GM12864 (cell line): ENCODE measurements around the gene DONSON.
A peak's percentile ranks its signal among the peaks of the same experiment; 100 is the strongest.

Experiments used
- DNase-seq: peaks from one replicate; pipeline ENCODE4 v3.0.0-alpha.2; 2011; ENCODE audit warnings: low read depth
- H3K4me3 ChIP-seq: 2 replicates; pipeline ENCODE4 v1.5.1; 2011; ENCODE audit warnings: mild to moderate bottlenecking, low read depth, low read length, control low read depth
- TF ChIP-seq, protein P1 (sequence below): IDR thresholded peaks from 2 replicates; pipeline ENCODE4 v1.5.1; 2011; ENCODE audit warnings: low read depth, mild to moderate bottlenecking, moderate library complexity, low read length, control low read depth, inconsistent platforms; ENCODE audit errors: missing control alignments

DONSON gene

DNA sequence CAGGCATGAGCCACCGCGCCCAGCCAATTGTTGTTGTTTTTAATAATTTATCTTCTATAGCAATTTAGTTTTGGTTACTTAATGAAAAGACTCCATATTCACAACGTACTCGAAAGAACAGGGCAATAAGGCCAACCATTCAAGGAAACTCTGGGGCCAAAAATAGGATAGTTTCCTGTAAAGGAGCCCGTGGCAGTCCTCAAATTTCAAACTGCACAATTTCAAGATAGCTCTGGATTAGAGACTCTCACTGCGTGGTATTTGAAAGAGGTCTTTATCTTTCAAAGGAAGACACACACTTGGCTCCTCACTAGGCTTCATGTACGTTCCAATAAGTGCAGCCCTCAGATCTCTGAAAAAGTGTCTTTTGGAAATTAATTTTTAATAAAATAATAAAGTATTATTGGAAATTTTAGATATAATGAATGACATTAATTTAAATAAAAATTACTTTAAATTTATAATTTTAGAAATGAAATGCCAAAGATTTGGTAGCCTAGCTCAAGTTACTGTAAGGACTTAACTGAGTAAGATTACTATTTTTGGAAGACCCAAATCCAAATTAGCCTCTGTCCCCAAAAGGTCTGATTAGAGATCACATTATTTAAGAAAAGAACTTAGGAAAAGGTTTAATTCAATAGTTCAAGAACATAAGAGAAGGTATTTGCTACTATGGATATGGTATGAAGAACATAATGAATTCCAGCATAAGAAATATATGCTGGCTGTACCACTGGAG is 22.7 kb upstream of the DONSON start:
- TF ChIP-seq, protein P1, sequence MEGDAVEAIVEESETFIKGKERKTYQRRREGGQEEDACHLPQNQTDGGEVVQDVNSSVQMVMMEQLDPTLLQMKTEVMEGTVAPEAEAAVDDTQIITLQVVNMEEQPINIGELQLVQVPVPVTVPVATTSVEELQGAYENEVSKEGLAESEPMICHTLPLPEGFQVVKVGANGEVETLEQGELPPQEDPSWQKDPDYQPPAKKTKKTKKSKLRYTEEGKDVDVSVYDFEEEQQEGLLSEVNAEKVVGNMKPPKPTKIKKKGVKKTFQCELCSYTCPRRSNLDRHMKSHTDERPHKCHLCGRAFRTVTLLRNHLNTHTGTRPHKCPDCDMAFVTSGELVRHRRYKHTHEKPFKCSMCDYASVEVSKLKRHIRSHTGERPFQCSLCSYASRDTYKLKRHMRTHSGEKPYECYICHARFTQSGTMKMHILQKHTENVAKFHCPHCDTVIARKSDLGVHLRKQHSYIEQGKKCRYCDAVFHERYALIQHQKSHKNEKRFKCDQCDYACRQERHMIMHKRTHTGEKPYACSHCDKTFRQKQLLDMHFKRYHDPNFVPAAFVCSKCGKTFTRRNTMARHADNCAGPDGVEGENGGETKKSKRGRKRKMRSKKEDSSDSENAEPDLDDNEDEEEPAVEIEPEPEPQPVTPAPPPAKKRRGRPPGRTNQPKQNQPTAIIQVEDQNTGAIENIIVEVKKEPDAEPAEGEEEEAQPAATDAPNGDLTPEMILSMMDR: no peak
- no peak for DNase-seq
- no peak overlapping the region for H3K4me3 ChIP-seq

DNA sequence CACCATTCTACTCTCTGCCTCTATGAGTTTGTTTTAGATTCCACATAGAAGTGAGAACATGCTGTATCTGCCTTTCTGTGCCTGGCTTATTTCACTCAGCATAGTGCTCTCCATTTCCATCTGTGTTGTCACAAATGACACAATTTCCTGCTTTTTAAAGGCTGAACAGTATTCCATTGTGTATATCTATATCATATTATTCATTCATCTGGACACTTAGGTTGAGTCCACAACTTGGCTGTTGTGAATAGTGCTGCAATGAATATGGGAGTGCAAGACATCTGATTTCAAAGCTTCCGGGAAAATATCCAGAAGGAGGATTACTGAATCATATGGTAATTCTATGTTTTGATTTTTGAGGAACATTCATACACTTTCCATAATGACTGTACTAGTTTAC is 20.1 kb upstream of the DONSON start:
- no peak overlapping the region for H3K4me3 ChIP-seq
- TF ChIP-seq, protein P1: no peak

DNA sequence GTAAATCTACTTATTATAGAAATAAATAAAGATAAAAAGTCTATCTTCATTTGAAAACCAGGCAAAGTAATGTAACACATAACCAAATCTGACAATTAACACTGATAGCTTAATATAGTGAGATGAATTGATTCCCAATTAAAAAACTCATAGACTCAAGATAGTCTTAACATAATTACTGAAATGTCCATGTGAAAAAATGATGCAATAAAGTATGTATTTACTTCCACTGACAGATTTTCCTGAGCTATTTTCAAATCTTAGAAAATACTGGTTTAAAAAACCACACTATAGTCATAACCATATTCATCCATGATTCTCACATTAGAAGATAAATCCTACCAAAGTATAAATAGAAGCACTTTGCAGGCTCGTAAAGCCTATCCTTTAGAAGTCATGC is 9.6 kb upstream of the DONSON start:
- DNase-seq: no peak
- TF ChIP-seq, protein P1: no peak

More for the DNA sequence above, 20.1 kb upstream of the DONSON start:
- DNase-seq: no peak

DNA sequence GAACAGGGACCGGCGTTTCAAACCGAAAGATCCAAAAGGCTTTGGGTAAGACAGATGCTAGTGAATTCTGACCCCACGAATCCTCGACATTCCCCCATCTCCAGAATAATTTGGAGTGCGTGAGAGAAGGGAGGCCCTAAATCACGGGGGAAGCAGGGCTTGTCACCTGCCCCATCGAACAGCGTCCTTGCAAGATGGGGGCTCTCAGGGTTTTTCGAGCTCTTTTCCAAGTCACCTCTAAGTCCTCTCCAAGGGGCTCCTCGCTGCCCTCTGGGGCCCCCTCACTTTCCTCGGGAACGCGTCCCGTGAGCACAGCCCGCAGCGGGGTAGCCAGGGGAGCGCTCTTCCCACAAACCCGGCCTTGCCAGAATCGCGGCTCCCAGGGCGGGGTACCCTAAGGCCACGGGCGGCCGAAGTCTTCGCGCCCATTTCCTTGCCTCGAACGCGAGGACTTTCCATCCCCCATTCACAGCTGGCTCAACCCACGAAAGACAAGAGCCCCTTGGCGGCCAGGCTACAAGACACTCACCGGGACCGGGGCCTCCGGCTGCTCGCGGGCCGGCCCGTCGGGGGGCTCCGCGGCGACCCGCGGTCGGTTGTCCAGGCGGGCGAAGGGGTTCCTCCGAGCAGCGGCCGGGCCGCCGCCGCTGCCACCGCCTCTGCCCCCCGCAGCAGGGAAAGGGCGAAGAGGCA is 546 bp downstream of the DONSON start:
- TF ChIP-seq, protein P1: no peak
- peak overlapping the region; percentile 86 for H3K4me3 ChIP-seq
- no peak for DNase-seq

More for the DNA sequence above, 9.6 kb upstream of the DONSON start:
- no peak overlapping the region for H3K4me3 ChIP-seq

DNA sequence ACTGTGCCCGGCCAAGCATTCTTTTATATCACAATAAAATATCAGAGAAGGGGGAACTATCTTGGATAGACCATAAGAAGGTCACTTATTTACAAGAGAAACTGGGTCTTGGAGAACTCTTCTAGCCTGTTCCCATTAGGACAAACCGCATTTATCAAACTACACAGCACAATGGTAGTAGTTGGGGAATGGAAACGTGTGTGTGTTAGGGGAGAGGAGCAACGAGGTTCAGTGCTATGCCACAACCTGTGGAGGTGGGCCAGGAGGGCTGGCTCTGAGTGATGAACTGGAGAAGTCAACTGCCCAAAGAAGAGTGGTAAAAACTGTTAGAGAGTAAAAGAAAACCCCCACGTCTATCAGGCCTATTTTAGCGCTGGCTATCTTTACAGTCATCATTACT is 1.6 kb downstream of the DONSON start:
- TF ChIP-seq, protein P1: no peak
- no peak for DNase-seq
- H3K4me3 ChIP-seq: peak overlapping the region; percentile 86

DNA sequence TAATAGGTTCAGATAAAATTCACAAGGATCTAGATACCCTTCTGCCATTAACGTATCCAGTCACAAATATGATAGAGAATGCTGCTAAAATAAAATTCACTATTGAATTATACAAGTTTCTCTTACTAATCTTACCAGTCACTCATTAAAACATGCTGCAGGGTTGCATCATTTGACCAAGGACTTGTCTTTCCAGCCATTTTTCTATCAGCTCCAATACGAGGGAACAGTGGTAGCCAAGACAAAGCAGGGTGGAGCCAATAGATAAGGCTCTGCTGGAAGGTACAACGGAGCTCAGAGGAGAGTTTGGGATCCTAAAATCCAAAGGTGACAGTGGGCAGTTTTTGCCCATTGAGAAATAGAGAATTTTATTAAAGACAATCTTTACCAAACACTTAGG is 4.0 kb downstream of the DONSON start:
- TF ChIP-seq, protein P1: no peak
- DNase-seq: no peak
- H3K4me3 ChIP-seq: no peak overlapping the region
